A549 (cell line): ENCODE measurements around the gene FAM227B. TPM values are rescaled to one million over a fixed set of nuclear protein-coding genes. Genes with fewer than 3 reads are reported as not detected.

Source experiments
- ATAC-seq, 2 experiments: fragments of 200-7000 bp in 1 of 2; fragments of >200 bp in 1 of 2; cut with Nextera tagmentation in 1 of 2; cut with Tn5 transposase in 1 of 2; 3 replicates each; pipeline versions ENCODE4 v1.8.0 to v1.9.1; 2018 to 2020; ENCODE audit warnings: mild to moderate bottlenecking in 1 of 2, moderate library complexity in 1 of 2
- CTCF ChIA-PET: fragments of 300-600 bp; sonication (Branson Sonifier 250); formaldehyde crosslinking; extraction: SDS; loops from one replicate; lab custom pipeline; 2021; ENCODE audit warnings: antibody characterized with exemption, inconsistent platforms; lab: Yijun Ruan, JAX
- POLR2A ChIA-PET: fragments of 350-600 bp; formaldehyde crosslinking; extraction: SDS; loops from one replicate; lab custom pipeline; 2021; ENCODE audit warnings: antibody characterized with exemption, inconsistent platforms; lab: Yijun Ruan, JAX
- DNase-seq, 2 experiments: peaks; one replicate each; pipeline versions ENCODE4 v3.0.0 to v3.0.0-alpha.2; 2011 to 2016; ENCODE audit warnings: low read depth in 1 of 2, low spot score in 1 of 2
- FAIRE-seq: peaks from 2 replicates; lab custom pipeline; 2011; peaks lifted over from hg19 to GRCh38; lab: Jason Lieb, UNC
- H3K27ac ChIP-seq, 2 experiments: fragments of >200 bp; sonication (Bioruptor Twin); formaldehyde crosslinking; 3 replicates each; pipeline ENCODE4 v1.5.1; 2016 to 2017
- H3K4me1 ChIP-seq: fragments of >200 bp; sonication (Bioruptor Twin); formaldehyde crosslinking; 3 replicates; pipeline ENCODE4 v1.6.1; 2016
- H3K4me2 ChIP-seq: fragments of >200 bp; sonication (Bioruptor Twin); formaldehyde crosslinking; 3 replicates; pipeline ENCODE4 v1.6.1; 2016
- H3K4me3 ChIP-seq: fragments of >200 bp; sonication (Bioruptor Twin); formaldehyde crosslinking; 3 replicates; pipeline ENCODE4 v1.5.1; 2016
- H3K9me3 ChIP-seq: fragments of >200 bp; sonication (Bioruptor Twin); formaldehyde crosslinking; 3 replicates; pipeline ENCODE4 v1.6.1; 2016
- ATOH8 ChIP-seq: fragments of 250-450 bp; sonication (Bioruptor Pico); IDR thresholded peaks from 2 replicates; pipeline ENCODE4 v1.5.0; 2020; ENCODE audit warnings: low read depth, mild to moderate bottlenecking, moderate library complexity
- BHLHE40 ChIP-seq: IDR thresholded peaks from 2 replicates; pipeline ENCODE4 v1.6.1; 2012; ENCODE audit warnings: low read depth, low read length, inconsistent platforms
- CBX2 ChIP-seq: fragments of 200-600 bp; sonication (generic); IDR thresholded peaks from 2 replicates; pipeline ENCODE4 v1.6.1; 2016; ENCODE audit warnings: low read depth, mild to moderate bottlenecking, borderline replicate concordance
- CEBPB ChIP-seq, 2 experiments: fragments of >200 bp in 1 of 2; sonication (Bioruptor Twin) in 1 of 2; formaldehyde crosslinking in 1 of 2; IDR thresholded peaks; 2 replicates each; pipeline ENCODE4 v1.6.1; 2012 to 2016
- CHD4 ChIP-seq: fragments of 200-600 bp; sonication (generic); IDR thresholded peaks from 2 replicates; pipeline ENCODE4 v1.6.1; 2016; ENCODE audit warnings: antibody characterized with exemption, mild to moderate bottlenecking, borderline replicate concordance
- EHMT2 ChIP-seq: fragments of 200-600 bp; sonication (generic); IDR thresholded peaks from 2 replicates; pipeline ENCODE4 v1.6.1; 2016; ENCODE audit warnings: antibody characterized with exemption, low read depth, mild to moderate bottlenecking, moderate library complexity
- ESRRA ChIP-seq: fragments of 150-350 bp; IDR thresholded peaks from 2 replicates; pipeline ENCODE4 v1.6.1; 2014; ENCODE audit warnings: mild to moderate bottlenecking, low read length, borderline replicate concordance
- FOXS1 ChIP-seq: fragments of 250-450 bp; sonication (Bioruptor Pico); IDR thresholded peaks from 2 replicates; pipeline ENCODE4 v1.5.0; 2020; ENCODE audit warnings: mild to moderate bottlenecking, moderate library complexity
- HDAC2 ChIP-seq: fragments of 200-600 bp; sonication (generic); IDR thresholded peaks from 2 replicates; pipeline ENCODE4 v1.6.1; 2016
- HOXA7 ChIP-seq: fragments of 250-450 bp; sonication (Bioruptor Pico); IDR thresholded peaks from 2 replicates; pipeline ENCODE4 v1.5.0; 2020; ENCODE audit warnings: mild to moderate bottlenecking, moderate library complexity
- JUN ChIP-seq, 2 experiments: fragments of >200 bp; sonication (Bioruptor Twin); formaldehyde crosslinking; IDR thresholded peaks; 2 replicates in 1 of 2; 3 replicates in 1 of 2; pipeline ENCODE4 v1.6.1; 2016 to 2017
- JUNB ChIP-seq: fragments of >200 bp; sonication (Bioruptor Twin); formaldehyde crosslinking; IDR thresholded peaks from 2 replicates; pipeline ENCODE4 v1.6.1; 2016
- KDM1A ChIP-seq: fragments of 200-600 bp; sonication (generic); IDR thresholded peaks from 2 replicates; pipeline ENCODE4 v1.6.1; 2016; ENCODE audit warnings: low read depth, mild to moderate bottlenecking
- KDM5A ChIP-seq: fragments of 200-600 bp; sonication (generic); IDR thresholded peaks from 2 replicates; pipeline ENCODE4 v1.6.1; 2016; ENCODE audit warnings: antibody characterized with exemption, mild to moderate bottlenecking
- MAZ ChIP-seq: fragments of 150-350 bp; IDR thresholded peaks from 2 replicates; pipeline ENCODE4 v1.6.1; 2014; ENCODE audit warnings: antibody characterized with exemption, low read depth, low read length, borderline replicate concordance
- NFE2L2 ChIP-seq: fragments of 150-350 bp; conservative IDR thresholded peaks from 2 replicates; pipeline ENCODE4 v1.6.1; 2014; ENCODE audit warnings: low read length
- NPAS2 ChIP-seq: fragments of 250-450 bp; sonication (Bioruptor Pico); IDR thresholded peaks from 2 replicates; pipeline ENCODE4 v1.8.0; 2022; ENCODE audit warnings: mild to moderate bottlenecking, moderate library complexity, borderline replicate concordance
- POLR2A ChIP-seq: IDR thresholded peaks from 2 replicates; pipeline ENCODE4 v1.6.1; 2012; ENCODE audit warnings: mild to moderate bottlenecking, low read length
- RAD21 ChIP-seq, 2 experiments: fragments of >200 bp in 1 of 2; sonication (Bioruptor Twin) in 1 of 2; formaldehyde crosslinking in 1 of 2; IDR thresholded peaks in 1 of 2; conservative IDR thresholded peaks in 1 of 2; 2 replicates in 1 of 2; 3 replicates in 1 of 2; pipeline ENCODE4 v1.6.1; 2012 to 2018; ENCODE audit warnings: inconsistent platforms in 1 of 2
- RARB ChIP-seq: fragments of 250-450 bp; sonication (Bioruptor Pico); IDR thresholded peaks from 2 replicates; pipeline ENCODE4 v1.8.0; 2021; ENCODE audit warnings: mild to moderate bottlenecking, moderate library complexity
- RNF2 ChIP-seq: fragments of 200-600 bp; sonication (generic); IDR thresholded peaks from 2 replicates; pipeline ENCODE4 v1.6.1; 2016; ENCODE audit warnings: low read depth, mild to moderate bottlenecking, antibody characterized with exemption, moderate library complexity, borderline replicate concordance
- TP53 ChIP-seq: fragments of 250-450 bp; sonication (Bioruptor Pico); IDR thresholded peaks from 2 replicates; pipeline ENCODE4 v1.5.0; 2021; ENCODE audit warnings: mild to moderate bottlenecking, moderate library complexity
- ZC3H11A ChIP-seq: fragments of 450-650 bp; IDR thresholded peaks from 2 replicates; pipeline ENCODE4 v1.6.1; 2014; ENCODE audit warnings: antibody characterized with exemption, mild to moderate bottlenecking
- ZFP36 ChIP-seq: fragments of 450-650 bp; IDR thresholded peaks from 2 replicates; pipeline ENCODE4 v1.6.1; 2014; ENCODE audit warnings: borderline replicate concordance; ENCODE audit not compliant: partially characterized antibody
- WGBS: methylation state at CpG from one replicate; pipeline ENCODE4 v1.1.6; 2017; ENCODE audit errors: missing lambda C conversion rate; 5-methylcytosine and 5-hydroxymethylcytosine counted together
- polyA plus RNA-seq, 4 experiments: library from polyadenylated mRNA; depleted of rRNA in 3 of 4; stranded (reverse); fragments of >200 nt; fragmentation: RNase III in 1 of 4; extraction: RNeasy Plus Mini Kit Qiagen cat#74134 plus additional on column Dnase treatment in 1 of 4; gene quantifications; 2 replicates in 3 of 4; 3 replicates in 1 of 4; pipeline ENCODE4 v1.2.3, GENCODE V29; 2011 to 2017
- TF ChIP-seq, protein P1 (sequence below): fragments of 450-650 bp; IDR thresholded peaks from 2 replicates; pipeline ENCODE4 v1.6.1; 2014; ENCODE audit warnings: antibody characterized with exemption
- TF ChIP-seq, protein P2 (sequence below): fragments of 150-350 bp; IDR thresholded peaks from 2 replicates; pipeline ENCODE4 v1.6.1; 2014; ENCODE audit warnings: low read depth, mild to moderate bottlenecking, low read length

Gene FAM227B
- polyA plus RNA-seq, 2 of the 4 experiments (the other 2 are of a cell fraction): 1.9 to 3.7 TPM

GRCh38 chr15:49328941-49329340 is 291.7 kb downstream of the FAM227B start:
- no peak for DNase-seq
- no peaks in the 10 kb centered on the region for H3K9me3 ChIP-seq
- ChIA-PET CTCF (no interaction called here), POLR2A (no interaction called here)
- no peak overlapping the region for H3K4me3 ChIP-seq
- ATAC-seq: no peak
- no peak for FAIRE-seq
- no peak overlapping the region for H3K4me2 ChIP-seq
- H3K4me1 ChIP-seq: no peaks in the 10 kb centered on the region
- H3K27ac ChIP-seq: no peak overlapping the region
- no peak for TF ChIP-seq RAD21 (conservative IDR thresholded peaks at IDR 0.05 in 1 of 2, IDR thresholded peaks at IDR 0.05 in 1 of 2)
- no peak for TF ChIP-seq RNF2
- no peak for TF ChIP-seq ZFP36
- no peak for TF ChIP-seq EHMT2
- no peak for TF ChIP-seq CEBPB (IDR thresholded peaks at IDR 0.05)
- no peak for TF ChIP-seq ATOH8 (CRISPR knock-in tag)
- no peak for TF ChIP-seq NPAS2 (CRISPR knock-in tag)

DNA sequence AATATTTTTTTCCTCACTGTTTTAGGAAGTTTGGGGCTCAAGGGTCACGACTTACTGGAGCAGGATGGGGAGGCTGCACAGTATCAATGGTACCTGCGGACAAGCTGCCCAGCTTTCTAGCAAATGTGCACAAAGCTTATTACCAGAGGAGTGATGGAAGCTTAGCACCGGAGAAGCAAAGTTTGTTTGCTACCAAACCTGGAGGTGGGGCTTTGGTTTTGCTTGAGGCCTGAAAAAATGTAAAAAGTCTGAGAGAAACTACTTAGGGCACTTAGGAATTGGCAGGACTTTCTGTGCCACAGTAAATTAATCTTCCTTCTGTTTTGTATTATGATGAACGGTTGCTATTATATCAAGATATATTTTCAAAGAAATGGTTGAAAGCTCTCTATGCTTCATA is 292.7 kb downstream of the FAM227B start:
- ChIA-PET POLR2A (no interaction called here), CTCF (no interaction called here)
- Histone ChIP-seq H3K9me3 (no peaks in the 10 kb centered on the region), H3K4me3 (no peak overlapping the region), H3K27ac (no peak overlapping the region), H3K4me1 (no peaks in the 10 kb centered on the region), H3K4me2 (no peak overlapping the region)
- WGBS: 88% methylated on average over 4 of the region's 4 CpGs
- DNase-seq (no peak), ATAC-seq (no peak), FAIRE-seq (no peak)
- no peak for TF ChIP-seq KDM5A
- no peak for TF ChIP-seq ESRRA
- TF ChIP-seq CHD4: no peak

- POLR2A ChIA-PET: no interaction called here
- CTCF ChIA-PET: no interaction called here
- Histone ChIP-seq H3K4me2 (no peak overlapping the region), H3K4me3 (no peak overlapping the region), H3K27ac (no peak overlapping the region), H3K4me1 (no peaks in the 10 kb centered on the region), H3K9me3 (no peaks in the 10 kb centered on the region)
- TF ChIP-seq, protein P1, sequence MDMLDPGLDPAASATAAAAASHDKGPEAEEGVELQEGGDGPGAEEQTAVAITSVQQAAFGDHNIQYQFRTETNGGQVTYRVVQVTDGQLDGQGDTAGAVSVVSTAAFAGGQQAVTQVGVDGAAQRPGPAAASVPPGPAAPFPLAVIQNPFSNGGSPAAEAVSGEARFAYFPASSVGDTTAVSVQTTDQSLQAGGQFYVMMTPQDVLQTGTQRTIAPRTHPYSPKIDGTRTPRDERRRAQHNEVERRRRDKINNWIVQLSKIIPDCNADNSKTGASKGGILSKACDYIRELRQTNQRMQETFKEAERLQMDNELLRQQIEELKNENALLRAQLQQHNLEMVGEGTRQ: no peak
- TF ChIP-seq, protein P2, sequence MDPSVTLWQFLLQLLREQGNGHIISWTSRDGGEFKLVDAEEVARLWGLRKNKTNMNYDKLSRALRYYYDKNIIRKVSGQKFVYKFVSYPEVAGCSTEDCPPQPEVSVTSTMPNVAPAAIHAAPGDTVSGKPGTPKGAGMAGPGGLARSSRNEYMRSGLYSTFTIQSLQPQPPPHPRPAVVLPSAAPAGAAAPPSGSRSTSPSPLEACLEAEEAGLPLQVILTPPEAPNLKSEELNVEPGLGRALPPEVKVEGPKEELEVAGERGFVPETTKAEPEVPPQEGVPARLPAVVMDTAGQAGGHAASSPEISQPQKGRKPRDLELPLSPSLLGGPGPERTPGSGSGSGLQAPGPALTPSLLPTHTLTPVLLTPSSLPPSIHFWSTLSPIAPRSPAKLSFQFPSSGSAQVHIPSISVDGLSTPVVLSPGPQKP: no peak
- TF ChIP-seq NFE2L2: no peak
- TF ChIP-seq CHD4: no peak
- no peak for TF ChIP-seq ZC3H11A
- TF ChIP-seq CBX2: no peak
- no peak for TF ChIP-seq JUN (IDR thresholded peaks at IDR 0.05)
- TF ChIP-seq MAZ: no peak
- TF ChIP-seq HOXA7 (CRISPR knock-in tag): no peak
- no peak for TF ChIP-seq JUNB
- no peak for TF ChIP-seq BHLHE40
- no peak for TF ChIP-seq TP53
- TF ChIP-seq KDM5A: no peak
- TF ChIP-seq ESRRA: no peak
- no peak for TF ChIP-seq RARB (CRISPR knock-in tag)
- no peak for TF ChIP-seq KDM1A
- no peak for TF ChIP-seq POLR2A
- no peak for TF ChIP-seq HDAC2
- no peak for TF ChIP-seq FOXS1
- 73% methylated on average over 1 of the region's 1 CpG for WGBS
- ATAC-seq: no peak
- DNase-seq: no peak
- FAIRE-seq: no peak
These were observed 297.4 kb downstream of the FAM227B start for GRCh38 chr15:49323207-49323606.
